GM18873 (cell line): ENCODE measurements around the gene PTH1R.

Experiments
- ATAC-seq: cut with Tn5 transposase; IDR thresholded peaks from one replicate; pipeline ENCODE4 v1.9.1; 2021; ENCODE audit warnings: mild to moderate bottlenecking, moderate library complexity, moderate number of reproducible peaks; ENCODE audit not compliant: unreplicated experiment, low FRiP score

The PTH1R gene

DNA sequence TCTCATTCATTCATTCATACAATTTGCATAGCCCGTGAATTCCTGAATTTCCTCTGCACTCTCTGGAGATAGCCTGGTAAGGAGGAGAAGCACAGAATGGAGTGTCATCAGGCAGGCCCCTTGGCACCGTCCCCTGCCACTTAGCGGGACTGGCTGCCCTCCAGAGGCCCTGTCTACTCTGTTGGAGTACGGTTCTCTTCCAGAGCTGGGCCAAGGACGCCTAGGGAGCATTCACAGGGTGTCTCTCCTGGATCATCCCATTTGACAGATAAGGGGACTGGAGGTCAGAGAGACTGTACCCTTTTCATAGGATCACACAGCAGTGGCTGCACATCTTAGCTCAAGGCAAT, 48.0 kb downstream of the PTH1R start:
- no peak for ATAC-seq

DNA sequence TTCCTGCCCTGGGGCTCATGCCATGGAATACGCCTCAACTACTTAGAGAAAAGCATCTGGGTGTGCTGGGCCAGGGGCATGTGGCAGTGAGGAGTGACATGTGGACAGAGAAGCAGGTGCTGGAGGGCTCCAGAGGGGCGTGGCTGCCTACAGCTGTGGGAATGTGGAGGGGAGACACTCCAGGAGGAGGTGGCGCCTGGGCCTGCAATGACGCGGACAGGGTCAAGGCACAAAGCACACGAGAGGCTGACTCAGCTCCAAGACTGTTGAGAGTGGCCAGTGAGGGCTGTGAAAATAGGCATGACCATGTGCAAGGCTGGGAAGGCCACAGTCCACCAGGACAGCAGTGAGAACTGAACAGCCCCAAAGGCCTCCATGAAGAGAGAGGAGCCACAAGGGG, 48.5 kb downstream of the PTH1R start:
- ATAC-seq: no peak

DNA sequence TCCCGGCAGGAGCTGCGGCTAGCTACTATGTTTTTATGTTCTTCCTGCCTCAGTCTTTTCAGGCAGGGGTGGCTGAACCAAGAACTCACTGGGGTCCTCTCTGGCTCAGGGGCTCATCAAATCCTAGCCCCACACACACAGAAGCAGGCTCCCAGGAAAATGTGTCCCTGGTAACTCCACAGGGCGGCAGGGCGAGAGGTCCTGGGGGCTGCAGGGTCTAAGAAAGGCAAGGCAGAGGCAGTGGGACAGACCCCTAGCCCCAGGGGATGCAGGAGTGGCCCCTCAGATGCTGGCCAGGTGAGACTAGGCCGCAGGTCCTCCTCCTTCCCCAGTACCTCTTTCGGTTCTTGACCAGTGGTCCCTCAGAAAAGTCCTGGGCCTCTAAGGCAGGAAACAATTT, 48.9 kb downstream of the PTH1R start:
- ATAC-seq: no peak

DNA sequence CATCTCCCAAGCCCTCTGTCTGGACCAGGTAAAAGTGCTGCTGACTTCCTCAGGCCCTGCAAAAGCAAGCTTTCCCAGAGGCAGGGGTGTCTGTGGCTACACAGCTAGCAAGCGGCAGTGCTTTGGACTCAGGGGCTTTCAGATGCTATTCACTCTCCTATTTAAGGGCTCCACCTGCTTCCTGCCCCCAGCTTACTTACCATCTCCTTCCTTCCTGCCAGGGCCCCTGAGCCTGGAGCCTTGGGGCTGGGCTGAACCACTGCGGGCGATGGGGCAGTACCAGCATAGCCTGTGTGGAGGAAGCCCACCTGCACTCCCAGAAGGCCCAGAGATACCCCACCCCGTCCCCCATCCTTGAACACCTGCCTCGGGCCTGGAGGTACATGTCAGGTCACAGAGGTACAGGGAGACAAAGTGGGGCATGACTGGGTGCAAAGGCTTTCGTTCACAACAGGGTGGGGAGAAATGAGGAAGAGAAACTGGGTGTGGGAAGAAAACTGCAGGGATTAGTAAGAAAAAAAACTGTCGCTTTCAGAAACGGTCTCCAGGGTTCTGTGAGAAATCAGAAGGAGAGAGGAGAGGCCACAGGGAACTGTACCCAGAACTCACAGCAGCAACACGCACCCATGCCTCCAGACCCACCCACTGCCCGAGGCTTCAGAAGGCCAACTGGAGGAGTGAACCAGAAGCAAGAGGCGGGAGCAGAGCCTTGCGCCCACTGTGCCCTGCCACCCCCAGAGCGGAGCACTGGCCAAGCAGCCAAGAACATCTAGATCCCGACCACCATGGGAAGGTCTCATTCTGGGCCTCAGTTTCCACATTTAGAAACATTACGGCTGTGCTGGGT, 49.6 kb downstream of the PTH1R start:
- ATAC-seq: peak; percentile 39

DNA sequence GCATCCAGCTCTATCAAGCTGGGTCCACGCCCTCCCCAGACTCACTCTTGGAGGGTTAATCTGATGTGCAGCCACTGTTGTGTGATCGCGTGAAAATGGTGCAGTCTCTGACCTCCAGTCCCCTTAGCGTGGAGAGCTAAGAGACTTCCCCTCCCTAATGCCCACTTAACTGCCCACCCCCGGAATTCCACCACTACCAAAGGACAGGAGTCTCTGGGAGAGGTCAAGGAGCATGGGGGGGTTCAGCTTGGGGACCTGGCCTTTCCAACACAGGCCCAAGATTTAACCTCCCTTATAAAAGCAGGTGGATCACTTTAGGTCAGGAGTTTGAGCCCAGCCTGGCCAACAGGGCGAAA, 50.2 kb downstream of the PTH1R start:
- no peak for ATAC-seq

DNA sequence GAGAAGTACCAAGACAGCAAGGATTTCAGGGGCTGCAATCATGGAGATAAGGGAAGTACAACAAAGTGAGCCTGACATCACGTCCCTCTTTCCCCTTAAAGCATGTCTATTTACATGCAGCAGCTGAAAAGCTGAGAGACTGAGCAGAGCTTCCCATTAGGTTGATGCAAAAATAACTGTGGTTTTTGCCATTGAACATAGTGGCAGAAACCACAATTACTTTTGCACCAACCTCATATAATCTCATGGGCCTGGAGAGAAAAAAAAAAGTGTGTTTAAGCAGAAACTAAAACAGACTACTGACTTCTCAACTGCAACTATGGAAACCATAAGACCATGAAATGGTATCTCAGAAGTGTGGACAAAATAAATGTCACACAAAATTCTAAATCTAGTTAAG, 50.8 kb downstream of the PTH1R start:
- ATAC-seq: no peak

DNA sequence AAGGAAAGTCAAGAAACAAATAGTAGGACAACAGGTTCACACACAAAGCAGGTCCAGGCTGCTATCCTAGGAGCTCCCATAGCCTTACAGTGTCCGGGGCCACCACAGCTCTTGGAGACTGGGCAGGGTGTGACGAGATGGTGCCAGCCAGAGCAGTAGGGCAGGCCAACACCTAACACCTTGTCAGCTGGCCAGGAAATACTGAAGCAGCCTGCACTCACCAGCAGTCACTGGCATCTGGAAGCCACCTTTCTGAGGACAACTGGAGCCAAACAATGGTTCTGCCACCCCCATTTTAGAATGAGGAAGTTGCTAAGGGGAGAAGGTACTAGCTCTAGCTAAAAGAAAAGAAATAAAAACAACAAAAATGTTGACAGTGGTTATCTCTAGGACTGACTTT, 51.8 kb downstream of the PTH1R start:
- no peak for ATAC-seq

DNA sequence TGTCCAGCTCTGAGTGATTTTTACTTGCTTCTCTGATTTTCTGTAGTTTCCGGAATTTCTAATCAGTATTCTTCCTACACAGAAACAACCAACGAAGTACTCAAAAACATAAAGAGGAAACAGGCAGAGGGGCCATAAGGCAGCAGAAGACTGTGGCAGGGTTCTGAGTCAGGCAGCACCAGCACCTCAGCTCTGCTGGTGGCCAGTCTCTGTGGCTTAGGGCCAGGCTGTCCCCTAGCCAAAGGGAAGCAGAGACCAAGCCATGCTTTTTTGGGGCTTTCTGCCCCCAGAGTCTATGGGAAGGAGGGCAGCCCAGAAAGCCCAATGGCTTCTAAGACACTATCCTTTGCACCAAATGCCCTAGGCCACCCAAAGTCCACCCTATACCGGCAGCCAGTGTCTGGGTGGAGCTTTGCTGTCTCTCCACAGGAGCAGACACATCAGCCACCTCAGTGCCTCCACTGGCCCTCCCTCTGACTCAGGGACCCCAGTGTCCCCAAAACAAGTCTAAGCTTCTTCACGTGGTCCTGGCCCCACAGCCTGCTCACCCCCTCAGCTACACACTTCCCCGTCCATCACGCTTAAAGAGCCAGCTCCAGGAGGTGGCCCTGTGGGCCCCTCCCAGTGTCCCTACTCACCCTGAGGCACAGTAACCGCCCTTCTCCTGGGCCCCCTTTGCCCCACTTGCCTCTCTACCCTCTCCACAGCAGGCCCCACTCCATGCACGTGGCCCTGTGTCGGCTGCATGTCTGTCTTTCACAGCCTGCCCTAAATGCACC, 52.8 kb downstream of the PTH1R start:
- no peak for ATAC-seq

DNA sequence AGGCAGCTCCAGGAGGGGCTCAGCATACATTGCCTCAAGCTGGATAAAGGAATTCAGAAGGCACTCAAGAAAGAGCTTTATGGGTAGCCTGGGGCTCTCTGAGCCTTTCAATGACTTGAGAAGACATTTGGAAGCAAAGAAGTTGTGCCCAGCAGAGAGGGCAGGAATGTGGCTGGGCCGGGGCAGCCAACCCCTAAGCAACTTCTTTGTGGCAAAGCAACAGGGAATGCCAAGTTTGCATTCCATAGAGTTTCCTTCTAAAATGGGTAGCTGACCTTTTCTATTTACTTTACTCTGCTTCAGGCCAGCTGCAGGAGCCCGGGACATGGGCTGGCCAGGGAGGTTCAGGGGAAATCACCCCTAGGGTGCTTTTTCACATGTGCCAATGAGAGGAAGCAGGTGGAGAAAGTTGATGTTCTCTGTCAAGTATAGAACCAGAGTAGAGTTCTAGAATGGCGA, 53.5 kb downstream of the PTH1R start:
- ATAC-seq: no peak

DNA sequence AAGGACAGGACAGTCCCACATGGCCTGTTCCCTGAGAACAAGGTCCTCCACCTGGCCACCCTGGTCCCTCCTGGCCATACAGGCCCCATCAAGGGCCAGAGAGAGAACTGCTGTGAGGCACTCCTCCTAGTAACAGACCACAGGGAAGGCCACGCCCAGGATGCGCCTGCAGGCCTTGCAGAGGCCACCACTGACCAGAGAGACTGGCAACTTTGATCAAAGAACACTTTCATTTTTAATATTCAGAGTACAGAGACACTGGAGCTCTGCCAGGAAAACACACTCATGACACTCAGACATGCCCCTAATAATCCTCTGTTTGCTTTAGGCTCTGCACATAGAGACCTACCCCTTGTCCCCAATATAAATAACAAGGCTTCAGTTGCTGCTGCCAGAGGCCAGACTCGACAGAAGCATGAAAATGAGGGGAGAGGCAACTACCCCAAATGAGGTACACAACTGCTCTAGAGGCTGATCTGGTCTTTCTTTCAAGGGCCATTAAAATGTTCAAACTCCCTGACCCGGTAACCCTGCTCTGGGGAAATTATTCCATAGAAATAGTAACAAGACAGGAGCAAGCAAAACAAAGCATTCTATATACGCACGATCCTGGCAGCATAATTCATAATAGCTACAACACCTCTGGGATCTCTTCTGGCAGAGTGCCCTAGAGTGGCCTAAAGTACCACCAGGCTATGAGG, 54.3 kb downstream of the PTH1R start:
- ATAC-seq: no peak

DNA sequence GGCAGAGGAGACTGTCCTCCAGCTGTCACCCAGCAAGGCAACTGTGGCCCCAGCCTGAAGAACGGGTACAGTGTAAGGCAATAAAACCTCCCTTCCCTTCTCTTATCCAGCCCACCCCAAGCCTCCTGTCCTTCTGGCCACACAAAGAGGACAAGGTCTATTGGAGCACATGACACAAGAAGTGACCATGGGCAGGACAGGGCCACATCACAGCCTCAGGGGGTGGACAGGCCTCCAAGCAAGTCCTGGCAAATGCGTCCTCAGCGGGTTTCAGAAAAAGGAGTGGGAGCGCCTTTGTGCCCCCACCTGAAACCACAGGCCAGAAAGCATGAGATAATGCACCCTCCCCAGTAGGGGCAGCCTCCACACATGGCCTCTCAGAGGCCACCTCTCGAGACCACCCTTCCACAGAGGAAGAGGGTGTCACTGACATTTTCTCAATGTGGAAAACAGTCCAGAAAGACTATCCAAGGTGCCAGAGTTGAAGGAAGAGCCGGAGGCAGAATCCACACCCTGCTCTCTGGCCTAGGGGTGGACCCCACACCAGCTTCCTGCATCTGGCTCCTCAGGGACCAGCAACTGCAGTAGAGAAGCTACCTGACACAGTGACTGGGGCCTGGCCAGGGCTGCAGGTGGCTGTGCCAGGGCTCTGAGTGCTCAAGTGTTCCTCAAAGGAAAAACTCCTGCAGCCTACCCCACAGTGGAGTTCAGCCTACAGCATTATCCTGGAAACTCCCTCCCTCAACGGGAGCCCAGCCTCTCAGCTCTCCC, 55.1 kb downstream of the PTH1R start:
- ATAC-seq: no peak

DNA sequence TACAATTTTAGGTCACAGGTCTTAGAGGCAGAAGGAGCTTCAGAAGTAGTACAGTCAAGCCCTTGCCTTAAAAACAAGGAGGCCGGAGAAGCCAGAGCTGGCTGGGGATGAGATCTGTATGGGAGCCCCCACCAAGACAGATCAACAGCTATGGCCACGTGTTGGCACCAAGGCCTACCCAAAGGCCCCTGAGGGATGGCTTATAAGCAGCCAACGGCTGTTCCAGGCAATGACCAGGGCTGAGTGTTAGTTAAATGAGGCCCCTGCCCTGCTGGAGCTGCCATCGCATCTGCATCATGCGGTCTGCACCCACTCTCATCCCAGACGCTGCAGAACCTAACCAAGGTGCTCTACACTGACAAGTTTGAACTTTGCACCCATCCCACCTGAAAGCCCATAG, 55.7 kb downstream of the PTH1R start:
- no peak for ATAC-seq

DNA sequence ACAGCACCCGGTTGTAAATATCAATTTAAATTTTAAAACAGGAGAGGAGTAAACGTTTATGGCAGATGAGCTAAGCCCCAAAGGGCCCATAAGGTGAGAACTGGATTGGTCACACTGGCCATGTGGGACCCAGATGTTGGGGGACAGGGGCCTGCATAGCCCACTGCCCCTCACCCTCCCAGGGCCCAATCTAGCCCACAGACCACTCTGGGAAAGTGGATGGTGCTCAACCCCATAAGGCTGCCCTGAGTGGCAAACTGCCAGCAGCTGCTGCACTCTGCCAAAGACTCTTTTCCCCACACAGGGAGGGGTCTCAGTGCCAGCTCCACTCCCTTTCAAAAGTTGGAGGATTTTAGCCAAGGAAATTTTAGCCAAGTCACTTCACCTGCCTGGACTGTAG, 56.6 kb downstream of the PTH1R start:
- no peak for ATAC-seq

DNA sequence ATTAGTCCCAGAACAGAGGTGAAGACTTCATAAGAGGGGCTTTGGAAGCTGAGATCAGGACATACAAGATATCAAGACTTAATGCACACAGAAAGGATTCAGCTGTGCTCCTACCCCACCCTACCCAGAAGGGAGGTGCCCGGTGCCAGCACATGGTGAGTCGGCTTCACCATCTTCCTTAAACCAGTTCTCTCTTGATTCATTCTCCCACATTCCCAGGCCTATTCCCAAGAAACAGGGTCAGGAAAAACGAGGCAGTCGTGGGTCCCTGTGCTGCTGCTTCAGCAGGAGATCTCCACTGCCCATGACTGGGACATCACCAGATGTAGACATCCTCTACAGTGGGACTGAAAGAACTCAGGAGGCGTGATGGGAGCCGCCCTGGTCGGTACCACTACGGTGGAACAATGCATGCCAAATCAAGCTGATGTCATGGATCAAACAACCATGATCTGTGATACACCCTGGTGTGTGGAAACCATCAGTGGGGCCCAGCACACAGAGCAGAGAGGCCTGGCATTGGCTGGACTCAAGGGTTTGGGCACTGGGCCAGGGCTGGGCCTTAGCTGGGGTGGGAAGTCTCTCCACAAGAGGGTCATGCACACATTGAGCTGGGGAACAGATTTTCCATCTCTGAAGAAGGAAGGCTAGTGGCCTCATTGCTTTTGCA, 57.1 kb downstream of the PTH1R start:
- no peak for ATAC-seq

DNA sequence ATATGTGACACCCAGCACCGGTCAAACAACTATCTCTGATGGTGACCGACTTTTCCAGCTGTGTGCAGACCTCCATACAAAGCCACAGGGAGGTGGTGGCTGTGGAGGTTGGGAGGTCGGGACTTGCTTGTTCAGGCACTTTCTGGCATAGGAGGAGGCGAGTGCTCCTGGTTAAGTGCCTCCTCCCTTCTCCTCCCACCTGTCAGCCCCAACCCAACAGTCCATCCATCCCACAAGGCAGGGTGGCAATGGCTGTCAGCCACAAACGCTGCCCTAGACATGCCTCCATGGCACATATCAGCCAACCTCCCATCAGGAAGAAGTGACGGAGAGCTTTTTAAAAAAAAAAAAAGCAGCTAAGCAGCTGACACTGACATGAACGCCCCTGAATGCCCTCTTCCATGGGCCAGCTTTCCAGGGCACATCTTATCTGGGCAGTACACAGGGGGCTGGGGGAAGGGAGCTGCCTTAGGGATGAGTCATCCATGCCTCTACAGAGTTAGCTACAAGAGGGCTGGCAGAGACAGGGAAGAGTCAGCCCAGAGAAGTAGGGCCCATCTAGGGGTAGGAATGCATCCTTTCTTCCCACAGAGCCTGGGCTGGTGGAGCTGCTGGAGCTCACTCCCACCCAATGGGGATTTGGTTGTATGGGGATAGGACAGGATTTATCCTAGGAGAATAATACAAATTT, 57.8 kb downstream of the PTH1R start:
- ATAC-seq: no peak

DNA sequence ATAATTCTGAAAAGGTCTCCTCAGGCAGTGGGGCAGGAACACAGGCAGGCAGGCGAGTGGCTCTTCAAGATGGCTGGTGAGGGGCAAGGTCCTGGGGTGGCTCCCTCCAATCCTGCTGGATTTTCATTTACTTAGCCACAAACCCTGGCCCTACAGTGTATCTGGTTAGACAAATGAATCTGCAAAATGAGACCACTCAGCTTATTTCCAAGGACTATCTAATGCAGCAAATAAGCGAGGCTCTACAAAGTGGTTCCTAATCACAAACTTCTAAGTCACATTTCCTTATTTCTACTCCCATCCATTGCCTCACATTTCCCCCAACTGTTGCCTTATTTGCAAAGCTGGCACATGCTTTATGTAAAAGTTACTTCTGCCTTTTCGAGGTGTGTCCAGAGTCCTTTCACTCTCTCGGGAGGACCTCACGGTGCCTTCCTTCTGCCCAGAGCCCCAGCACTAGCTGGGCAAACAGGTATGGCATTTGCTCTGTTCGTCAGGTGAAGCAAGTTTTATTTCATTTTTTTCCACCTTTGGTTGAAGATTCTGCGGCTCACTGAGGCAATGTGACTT, 58.6 kb downstream of the PTH1R start:
- ATAC-seq: no peak

DNA sequence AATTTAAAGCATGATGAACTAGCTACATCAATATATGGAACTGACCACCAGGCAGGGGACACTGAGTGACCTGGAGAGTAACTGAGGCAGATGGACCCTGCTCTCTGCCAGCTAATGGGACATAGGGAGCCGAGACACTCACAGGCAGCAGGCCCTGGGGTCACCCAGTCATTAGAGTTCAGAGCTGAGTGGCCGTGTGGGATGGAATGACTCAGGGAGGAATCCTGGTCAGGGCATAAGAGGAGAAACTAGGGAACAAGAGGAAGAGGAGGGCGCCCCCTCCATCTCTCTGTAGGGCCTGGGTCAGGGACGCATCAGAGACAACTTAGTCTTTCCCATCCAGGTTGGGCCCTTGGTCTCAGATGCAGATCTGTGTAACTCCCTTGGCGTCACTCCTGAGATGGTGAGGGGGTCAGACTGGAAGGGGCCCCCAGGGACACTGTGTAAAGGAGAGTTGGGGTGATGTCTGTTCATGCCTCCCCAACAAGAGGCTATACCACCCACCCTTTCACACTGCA, 59.3 kb downstream of the PTH1R start:
- no peak for ATAC-seq

DNA sequence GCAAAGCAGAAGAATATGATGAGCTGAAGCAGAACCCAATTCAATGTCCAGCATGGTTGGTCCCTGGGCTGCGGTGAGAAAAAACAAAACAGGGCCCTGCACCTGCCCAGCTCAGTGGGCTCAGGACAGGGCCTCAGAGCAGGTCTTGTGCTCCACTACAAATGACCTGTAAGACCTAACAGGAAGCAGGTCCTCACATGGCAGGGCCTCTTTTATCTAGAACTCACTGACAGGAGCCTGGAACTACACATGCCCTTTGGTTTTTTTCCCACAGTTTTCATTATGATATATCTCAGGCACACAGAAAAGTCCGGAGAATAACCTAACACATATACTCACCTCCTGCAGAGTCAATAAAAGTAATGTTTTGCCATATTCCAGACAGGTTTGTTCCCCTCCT, 60.6 kb downstream of the PTH1R start:
- no peak for ATAC-seq
